22Rv1 (cell line): ENCODE results near the gene FAXC.

Experiments used
- CTCF ChIP-seq: fragments of 450-650 bp; IDR thresholded peaks from 2 replicates; pipeline ENCODE4 v1.5.1; 2017; ENCODE audit warnings: mild to moderate bottlenecking
- ZFX ChIP-seq: fragments of 450-650 bp; IDR thresholded peaks from 2 replicates; pipeline ENCODE4 v1.6.1; 2017; ENCODE audit warnings: antibody characterized with exemption, borderline replicate concordance

- TF ChIP-seq CTCF = no peak
- TF ChIP-seq ZFX = no peak
These were observed 10.3 kb upstream of the FAXC start for GRCh38 chr6:99359800-99360199.
